ENCODE data around the gene ARID3A. TPM values are rescaled to one million over a fixed set of nuclear protein-coding genes. Genes with fewer than 3 reads are reported as not detected.

ARID3A gene
- total and polyA plus RNA-seq, 9 donors = 9.4 to 19.1 (median 15.9) TPM

DNA sequence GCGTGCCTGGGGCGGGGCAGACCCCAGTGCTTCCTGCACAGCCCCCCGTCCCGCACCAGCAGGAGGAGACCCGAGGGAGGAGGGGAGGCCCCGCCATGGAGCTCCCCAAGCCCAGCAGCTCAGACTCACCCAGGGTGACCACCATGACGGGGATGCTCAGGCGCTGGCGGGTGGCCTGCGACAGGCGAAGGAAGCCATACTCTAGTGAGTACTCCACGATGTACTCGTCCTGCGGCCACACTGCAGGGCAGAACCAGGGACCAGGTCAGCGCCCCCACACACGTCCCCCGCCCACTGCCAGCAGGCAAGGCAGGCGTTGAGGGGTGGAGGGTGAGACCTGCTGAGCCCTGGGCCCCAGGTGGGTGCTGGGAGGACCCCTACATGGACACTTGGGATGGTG lies 86.5 kb downstream of the ARID3A start:
- Histone ChIP-seq H3K4me1 (ENCODE audit: control insufficient read depth, insufficient read depth, low read length) (peaks cover 38% of the 10 kb centered on the region), H3K9me3 (replicated peaks; ENCODE audit: control insufficient read depth, low read depth, low read length) (no peaks in the 10 kb centered on the region), H3K4me3 (ENCODE audit: low read length) (no peak overlapping the region), H3K27me3 (ENCODE audit: control insufficient read depth, insufficient read depth, low read length) (no peaks in the 10 kb centered on the region), H3K36me3 (ENCODE audit: control insufficient read depth, insufficient read depth, low read length) (peaks cover 49% of the 10 kb centered on the region), H3K27ac (ENCODE audit: low read length) (no peak overlapping the region)
- 77% methylated on average over 18 of the region's 18 CpGs for WGBS (ENCODE audit: insufficient coverage)
- no peak for DNase-seq

- 92% methylated on average over 9 of the region's 10 CpGs for WGBS (ENCODE audit: insufficient coverage)
- Histone ChIP-seq H3K4me1 (ENCODE audit: control insufficient read depth, insufficient read depth, low read length) (peaks cover 47% of the 10 kb centered on the region), H3K4me3 (ENCODE audit: low read length) (no peak overlapping the region), H3K36me3 (ENCODE audit: control insufficient read depth, insufficient read depth, low read length) (peaks cover 55% of the 10 kb centered on the region), H3K9me3 (replicated peaks; ENCODE audit: control insufficient read depth, low read depth, low read length) (no peaks in the 10 kb centered on the region), H3K27ac (ENCODE audit: low read length) (no peak overlapping the region), H3K27me3 (ENCODE audit: control insufficient read depth, insufficient read depth, low read length) (no peaks in the 10 kb centered on the region)
- no peak for DNase-seq
Measured at GRCh38 chr19:1013218-1013617, 87.4 kb downstream of the ARID3A start.

GRCh38 chr19:1014161-1015060 lies 88.6 kb downstream of the ARID3A start:
- Histone ChIP-seq H3K27me3 (ENCODE audit: control insufficient read depth, insufficient read depth, low read length) (no peaks in the 10 kb centered on the region), H3K36me3 (ENCODE audit: control insufficient read depth, insufficient read depth, low read length) (peaks cover 59% of the 10 kb centered on the region), H3K27ac (ENCODE audit: low read length) (no peak overlapping the region), H3K4me3 (ENCODE audit: low read length) (no peak overlapping the region), H3K4me1 (ENCODE audit: control insufficient read depth, insufficient read depth, low read length) (peaks cover 58% of the 10 kb centered on the region), H3K9me3 (replicated peaks; ENCODE audit: control insufficient read depth, low read depth, low read length) (no peaks in the 10 kb centered on the region)
- WGBS (ENCODE audit: insufficient coverage) = 88% methylated on average over 45 of the region's 49 CpGs
- DNase-seq = no peak

DNA sequence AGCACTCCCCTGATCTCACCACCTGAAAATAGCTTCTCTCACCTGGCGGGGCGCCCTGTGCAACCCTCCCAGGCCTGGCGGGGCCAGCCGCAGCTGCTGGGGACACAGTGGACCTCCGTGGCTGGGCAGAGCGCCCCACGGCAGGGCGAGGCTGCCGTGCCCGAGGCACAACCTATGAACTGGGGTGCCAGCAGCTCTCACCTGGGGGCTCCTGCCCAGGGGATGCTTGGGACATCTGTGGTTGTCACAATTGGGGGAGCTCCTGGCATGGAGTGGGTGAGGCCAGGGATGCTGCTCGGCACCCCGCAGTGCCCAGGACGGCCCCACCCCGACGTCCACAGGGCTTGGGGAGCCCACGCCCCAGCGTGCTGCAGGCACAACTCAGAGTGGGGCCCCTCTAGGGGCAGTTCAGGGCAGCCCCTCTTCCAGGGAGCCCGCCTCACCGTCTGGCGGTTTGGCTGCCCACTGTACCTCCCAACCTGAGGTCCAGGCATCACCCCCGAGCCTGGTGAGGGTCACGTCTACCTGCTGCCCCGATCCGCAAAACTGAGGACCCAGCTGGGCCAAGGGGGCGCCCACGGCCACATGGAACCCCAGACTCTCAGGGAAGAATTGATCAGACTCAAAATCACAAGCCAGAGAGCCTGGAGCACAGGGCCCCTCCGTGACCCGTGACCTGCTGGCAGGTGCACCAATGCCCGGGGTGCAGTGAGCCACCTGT lies 89.4 kb downstream of the ARID3A start:
- no peak for DNase-seq
- H3K27me3 ChIP-seq (ENCODE audit: control insufficient read depth, insufficient read depth, low read length) = no peaks in the 10 kb centered on the region
- H3K4me3 ChIP-seq (ENCODE audit: low read length) = no peak overlapping the region
- H3K36me3 ChIP-seq (ENCODE audit: control insufficient read depth, insufficient read depth, low read length) = peaks cover 54% of the 10 kb centered on the region
- H3K4me1 ChIP-seq (ENCODE audit: control insufficient read depth, insufficient read depth, low read length) = peaks cover 57% of the 10 kb centered on the region
- 74% methylated on average over 24 of the region's 29 CpGs for WGBS (ENCODE audit: insufficient coverage)
- peak overlapping the region; percentile 29 for H3K27ac ChIP-seq (ENCODE audit: low read length)
- H3K9me3 ChIP-seq (replicated peaks; ENCODE audit: control insufficient read depth, low read depth, low read length) = no peaks in the 10 kb centered on the region

DNA sequence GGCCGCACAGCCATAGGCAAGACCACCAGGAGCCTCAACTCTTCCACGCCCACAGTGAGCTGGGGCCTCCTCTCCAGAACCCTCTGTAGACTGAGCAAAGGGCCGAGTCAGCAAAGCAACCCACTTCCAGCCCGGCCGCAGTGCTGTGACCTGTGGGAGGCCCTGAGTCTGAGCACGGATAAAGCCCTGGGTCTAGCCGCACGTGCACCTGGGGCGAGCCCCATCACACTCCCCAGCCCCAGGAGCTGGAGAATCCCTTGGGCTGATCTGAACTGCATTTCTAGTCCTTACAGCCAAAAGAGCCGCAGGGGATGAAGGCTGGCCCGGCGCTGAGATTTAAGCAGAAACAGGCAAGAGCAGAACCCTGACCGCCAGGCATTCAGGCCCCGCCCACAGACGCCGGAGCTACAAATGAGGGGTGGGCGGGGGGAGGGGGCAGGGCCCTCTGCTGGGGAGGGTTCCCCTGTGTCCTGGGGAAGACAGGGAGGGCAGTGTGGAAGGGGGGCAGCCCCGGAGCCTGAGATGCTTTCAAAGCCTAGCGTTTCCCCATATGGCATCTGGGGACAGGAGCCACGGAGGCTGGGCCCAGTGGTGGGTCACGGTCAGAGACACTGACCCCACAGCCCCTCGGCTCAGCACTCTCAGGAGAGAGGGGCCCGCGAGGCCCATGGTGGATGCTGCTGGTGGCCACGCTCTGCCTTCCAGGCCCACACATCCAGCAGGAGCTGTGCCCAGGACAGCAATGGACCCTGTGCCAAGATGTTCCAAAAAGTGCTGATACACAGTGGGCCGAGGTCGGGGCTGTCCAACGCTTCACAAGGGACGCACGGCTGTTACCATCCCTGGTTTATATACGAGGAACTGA lies 90.2 kb downstream of the ARID3A start:
- 22% methylated on average over 28 of the region's 31 CpGs for WGBS (ENCODE audit: insufficient coverage)
- Histone ChIP-seq H3K27me3 (ENCODE audit: control insufficient read depth, insufficient read depth, low read length) (no peaks in the 10 kb centered on the region), H3K27ac (ENCODE audit: low read length) (peak overlapping the region; percentile 31), H3K36me3 (ENCODE audit: control insufficient read depth, insufficient read depth, low read length) (peaks cover 48% of the 10 kb centered on the region), H3K4me1 (ENCODE audit: control insufficient read depth, insufficient read depth, low read length) (peaks cover 57% of the 10 kb centered on the region), H3K4me3 (ENCODE audit: low read length) (no peak overlapping the region), H3K9me3 (replicated peaks; ENCODE audit: control insufficient read depth, low read depth, low read length) (no peaks in the 10 kb centered on the region)
- no peak for DNase-seq

GRCh38 chr19:1016647-1017114 lies 90.8 kb downstream of the ARID3A start:
- WGBS (ENCODE audit: insufficient coverage) = 36% methylated on average over 12 of the region's 12 CpGs
- Histone ChIP-seq H3K36me3 (ENCODE audit: control insufficient read depth, insufficient read depth, low read length) (peaks cover 44% of the 10 kb centered on the region), H3K27me3 (ENCODE audit: control insufficient read depth, insufficient read depth, low read length) (no peaks in the 10 kb centered on the region), H3K4me1 (ENCODE audit: control insufficient read depth, insufficient read depth, low read length) (peaks cover 59% of the 10 kb centered on the region), H3K27ac (ENCODE audit: low read length) (no peak overlapping the region), H3K4me3 (ENCODE audit: low read length) (no peak overlapping the region), H3K9me3 (replicated peaks; ENCODE audit: control insufficient read depth, low read depth, low read length) (no peaks in the 10 kb centered on the region)
- no peak for DNase-seq

GRCh38 chr19:1017115-1017905 lies 91.5 kb downstream of the ARID3A start:
- no peaks in the 10 kb centered on the region for H3K9me3 ChIP-seq (replicated peaks; ENCODE audit: control insufficient read depth, low read depth, low read length)
- H3K27me3 ChIP-seq (ENCODE audit: control insufficient read depth, insufficient read depth, low read length) = no peaks in the 10 kb centered on the region
- DNase-seq = no peak
- H3K36me3 ChIP-seq (ENCODE audit: control insufficient read depth, insufficient read depth, low read length) = peaks cover 38% of the 10 kb centered on the region
- peaks cover 63% of the 10 kb centered on the region for H3K4me1 ChIP-seq (ENCODE audit: control insufficient read depth, insufficient read depth, low read length)
- no peak overlapping the region for H3K4me3 ChIP-seq (ENCODE audit: low read length)
- 56% methylated on average over 23 of the region's 24 CpGs for WGBS (ENCODE audit: insufficient coverage)
- no peak overlapping the region for H3K27ac ChIP-seq (ENCODE audit: low read length)

GRCh38 chr19:1017906-1018305 lies 92.1 kb downstream of the ARID3A start:
- 93% methylated on average over 7 of the region's 9 CpGs for WGBS (ENCODE audit: insufficient coverage)
- Histone ChIP-seq H3K27ac (ENCODE audit: low read length) (no peak overlapping the region), H3K4me1 (ENCODE audit: control insufficient read depth, insufficient read depth, low read length) (peaks cover 63% of the 10 kb centered on the region), H3K9me3 (replicated peaks; ENCODE audit: control insufficient read depth, low read depth, low read length) (no peaks in the 10 kb centered on the region), H3K36me3 (ENCODE audit: control insufficient read depth, insufficient read depth, low read length) (peaks cover 33% of the 10 kb centered on the region), H3K4me3 (ENCODE audit: low read length) (no peak overlapping the region), H3K27me3 (ENCODE audit: control insufficient read depth, insufficient read depth, low read length) (no peaks in the 10 kb centered on the region)
- no peak for DNase-seq

- Histone ChIP-seq H3K27me3 (ENCODE audit: control insufficient read depth, insufficient read depth, low read length) (no peaks in the 10 kb centered on the region), H3K4me3 (ENCODE audit: low read length) (no peak overlapping the region), H3K9me3 (replicated peaks; ENCODE audit: control insufficient read depth, low read depth, low read length) (no peaks in the 10 kb centered on the region), H3K27ac (ENCODE audit: low read length) (no peak overlapping the region), H3K36me3 (ENCODE audit: control insufficient read depth, insufficient read depth, low read length) (peaks cover 28% of the 10 kb centered on the region), H3K4me1 (ENCODE audit: control insufficient read depth, insufficient read depth, low read length) (peaks cover 63% of the 10 kb centered on the region)
- WGBS (ENCODE audit: insufficient coverage) = 73% methylated on average over 4 of the region's 5 CpGs
- no peak for DNase-seq
Measured at GRCh38 chr19:1018393-1018792, 92.6 kb downstream of the ARID3A start.

All from muscle of leg (tissue), 11 donors.